Kidney epithelial cell (primary cell): ENCODE results near the gene ETS1. TPM values are rescaled to one million over a fixed set of nuclear protein-coding genes. Genes with fewer than 3 reads are reported as not detected.

Experiments used
- DNase-seq: peaks from one replicate; pipeline ENCODE4 v3.0.0-alpha.2; 2010; ENCODE audit warnings: low read depth
- H3K27me3 ChIP-seq: 2 replicates; pipeline ENCODE4 v1.6.0; 2011; ENCODE audit warnings: low read length; ENCODE audit not compliant: control insufficient read depth, insufficient read depth
- H3K36me3 ChIP-seq: 2 replicates; pipeline ENCODE4 v1.5.1; 2011; ENCODE audit warnings: low read length; ENCODE audit not compliant: control insufficient read depth, insufficient read depth
- H3K4me3 ChIP-seq: 2 replicates; pipeline ENCODE4 v1.5.1; 2011; ENCODE audit warnings: low read depth, mild to moderate bottlenecking, control low read depth, low read length
- total RNA-seq: library from RNA; depleted of rRNA; stranded (reverse); fragments of >200 nt; gene quantifications from 2 replicates; pipeline ENCODE4 v1.2.3, GENCODE V29; 2015
- TF ChIP-seq, protein P1 (sequence below): IDR thresholded peaks from 2 replicates; pipeline ENCODE4 v1.5.1; 2011; ENCODE audit warnings: mild to moderate bottlenecking, moderate library complexity, low read length, control low read depth, inconsistent platforms; ENCODE audit not compliant: insufficient read depth, poor library complexity, severe bottlenecking

ETS1 gene
- total RNA-seq, 1 donor from 2014 or later = 224 TPM

DNA sequence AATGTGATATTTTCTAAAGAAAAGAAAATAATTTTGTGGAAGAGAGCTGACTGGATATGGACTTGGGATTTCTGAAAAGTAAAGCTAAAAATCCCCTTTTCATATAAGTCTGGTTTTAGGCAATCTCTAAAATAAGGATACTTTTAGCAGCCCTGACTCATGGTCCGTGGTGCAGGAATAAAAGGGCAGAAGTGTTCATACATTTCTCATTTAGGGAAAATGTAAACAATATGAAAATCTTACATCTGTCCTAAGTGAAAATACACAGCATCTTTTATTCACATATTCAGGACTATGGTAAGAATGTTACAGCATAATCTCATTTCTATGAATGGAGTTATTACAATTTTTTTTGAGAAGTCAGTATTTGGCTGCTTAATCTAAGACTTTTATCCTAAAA, 735 bp upstream of the ETS1 start:
- no peaks in the 10 kb centered on the region for H3K27me3 ChIP-seq
- TF ChIP-seq, protein P1, sequence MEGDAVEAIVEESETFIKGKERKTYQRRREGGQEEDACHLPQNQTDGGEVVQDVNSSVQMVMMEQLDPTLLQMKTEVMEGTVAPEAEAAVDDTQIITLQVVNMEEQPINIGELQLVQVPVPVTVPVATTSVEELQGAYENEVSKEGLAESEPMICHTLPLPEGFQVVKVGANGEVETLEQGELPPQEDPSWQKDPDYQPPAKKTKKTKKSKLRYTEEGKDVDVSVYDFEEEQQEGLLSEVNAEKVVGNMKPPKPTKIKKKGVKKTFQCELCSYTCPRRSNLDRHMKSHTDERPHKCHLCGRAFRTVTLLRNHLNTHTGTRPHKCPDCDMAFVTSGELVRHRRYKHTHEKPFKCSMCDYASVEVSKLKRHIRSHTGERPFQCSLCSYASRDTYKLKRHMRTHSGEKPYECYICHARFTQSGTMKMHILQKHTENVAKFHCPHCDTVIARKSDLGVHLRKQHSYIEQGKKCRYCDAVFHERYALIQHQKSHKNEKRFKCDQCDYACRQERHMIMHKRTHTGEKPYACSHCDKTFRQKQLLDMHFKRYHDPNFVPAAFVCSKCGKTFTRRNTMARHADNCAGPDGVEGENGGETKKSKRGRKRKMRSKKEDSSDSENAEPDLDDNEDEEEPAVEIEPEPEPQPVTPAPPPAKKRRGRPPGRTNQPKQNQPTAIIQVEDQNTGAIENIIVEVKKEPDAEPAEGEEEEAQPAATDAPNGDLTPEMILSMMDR = no peak
- no peaks in the 10 kb centered on the region for H3K36me3 ChIP-seq
- H3K4me3 ChIP-seq = no peak overlapping the region
- DNase-seq = no peak

GRCh38 chr11:128586689-128587088, 669 bp downstream of the ETS1 start:
- DNase-seq = no peak
- TF ChIP-seq, protein P1 = no peak
- Histone ChIP-seq H3K27me3 (no peaks in the 10 kb centered on the region), H3K36me3 (no peaks in the 10 kb centered on the region), H3K4me3 (no peak overlapping the region)

DNA sequence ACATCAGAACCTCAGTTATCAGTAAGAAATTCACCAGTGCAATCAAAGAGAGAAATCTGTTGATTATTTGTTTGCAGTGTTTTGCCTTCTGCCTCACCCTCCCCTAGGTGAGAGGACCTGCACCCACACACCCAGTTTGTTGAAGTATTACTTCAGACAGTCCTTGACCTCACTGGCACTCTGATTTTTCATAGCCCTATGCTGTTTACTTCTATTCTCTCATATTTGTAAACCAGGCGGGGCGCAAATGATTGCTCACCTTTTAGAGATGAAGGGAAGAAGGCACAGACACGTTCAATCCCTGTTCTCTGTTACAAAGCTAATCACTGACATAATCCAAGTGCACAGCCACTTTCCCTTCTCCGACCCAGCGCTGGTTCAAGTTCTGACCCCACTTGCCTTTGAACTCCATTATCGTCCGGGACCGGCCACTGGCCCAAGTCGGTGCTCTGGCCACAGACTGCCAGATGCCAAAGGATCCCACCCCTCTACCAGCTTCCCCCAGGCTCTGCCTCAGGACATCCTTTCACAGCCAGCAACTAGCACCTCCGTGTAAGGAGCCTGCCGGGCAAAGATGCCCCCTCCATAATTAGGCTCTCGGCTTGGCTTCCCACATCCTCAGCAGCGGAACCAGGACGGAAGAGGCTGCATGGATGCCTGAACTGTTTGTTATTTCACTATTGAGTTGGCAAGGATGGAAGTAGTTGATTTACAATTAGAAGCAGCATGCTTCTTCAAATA, 1.7 kb downstream of the ETS1 start:
- H3K4me3 ChIP-seq = no peak overlapping the region
- no peaks in the 10 kb centered on the region for H3K27me3 ChIP-seq
- TF ChIP-seq, protein P1 = no peak
- DNase-seq = no peak
- no peaks in the 10 kb centered on the region for H3K36me3 ChIP-seq

DNA sequence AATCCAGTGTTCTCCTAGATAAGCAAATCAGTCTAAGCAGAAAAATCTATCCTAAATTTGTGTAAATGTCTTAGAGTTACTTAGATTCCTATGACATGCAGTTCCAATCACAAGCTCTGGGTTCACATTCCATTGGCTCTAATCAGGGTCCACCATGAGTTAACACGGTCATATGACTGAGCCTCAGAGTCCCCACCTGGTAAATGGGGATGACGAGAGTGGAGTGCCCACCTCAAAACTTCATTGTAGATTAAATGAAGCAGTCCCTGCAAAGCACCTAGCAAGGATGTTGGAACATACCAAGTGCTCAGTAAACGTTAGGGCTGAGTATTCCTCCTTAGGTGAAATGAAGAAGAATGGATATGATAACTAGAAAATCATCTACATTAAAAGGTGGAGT, 3.1 kb downstream of the ETS1 start:
- Histone ChIP-seq H3K27me3 (no peaks in the 10 kb centered on the region), H3K36me3 (no peaks in the 10 kb centered on the region), H3K4me3 (no peak overlapping the region)
- DNase-seq = no peak
- TF ChIP-seq, protein P1 = no peak

DNA sequence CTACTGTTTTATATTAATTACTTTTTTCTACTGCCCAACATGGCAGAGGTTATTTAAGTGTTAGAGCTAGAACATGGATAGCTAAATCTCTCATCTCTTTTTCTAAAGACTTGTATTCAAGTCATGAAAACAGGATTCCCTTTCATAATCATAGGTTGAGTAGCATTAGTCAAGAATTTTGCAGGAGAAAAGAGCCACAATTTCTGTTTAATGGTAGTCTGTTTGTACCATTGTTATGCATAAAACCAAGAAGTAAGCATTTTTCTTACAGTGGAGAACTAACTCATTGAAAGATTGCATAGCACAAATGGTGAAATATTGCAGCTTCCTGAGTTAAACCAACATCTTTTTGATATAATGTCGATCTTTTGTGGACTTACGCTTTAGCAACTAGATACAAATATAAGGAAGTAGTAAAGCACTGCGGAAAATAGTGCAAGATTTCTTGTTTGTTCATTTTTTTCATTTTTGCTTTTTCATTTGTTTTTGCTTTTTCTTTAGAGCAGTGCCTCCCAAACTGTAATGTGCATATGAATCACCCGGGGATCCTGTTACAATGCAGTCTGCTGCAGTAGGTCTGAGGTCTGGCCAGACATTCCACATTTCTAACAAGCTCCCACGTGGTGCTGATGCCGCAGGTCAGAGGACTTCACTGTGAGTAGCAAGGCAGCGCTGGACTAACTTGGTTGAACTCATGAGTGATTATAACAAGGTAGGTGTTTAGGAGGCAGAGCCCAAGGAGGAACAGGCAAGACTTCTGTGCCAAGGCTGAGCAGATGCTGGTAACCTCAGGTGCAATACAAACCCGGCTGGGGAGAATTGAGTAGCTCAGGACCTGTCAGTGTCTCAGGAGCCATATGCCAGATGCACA, 4.6 kb downstream of the ETS1 start:
- TF ChIP-seq, protein P1 = no peak
- no peaks in the 10 kb centered on the region for H3K36me3 ChIP-seq
- no peaks in the 10 kb centered on the region for H3K27me3 ChIP-seq
- no peak overlapping the region for H3K4me3 ChIP-seq
- DNase-seq = peak; percentile 97
